ENCODE results near the gene SF3A1.

The SF3A1 gene

GRCh38 chr22:30397656-30398635, 41.3 kb upstream of the SF3A1 start:
- H3K27me3 ChIP-seq (ENCODE audit: insufficient read depth, low read length) = peaks cover 47% of the 10 kb centered on the region
- H3K27ac ChIP-seq (ENCODE audit: low read length) = no peak overlapping the region
- no peaks in the 10 kb centered on the region for H3K36me3 ChIP-seq (ENCODE audit: insufficient read depth, low read depth, low read length)
- peaks cover 11% of the 10 kb centered on the region for H3K4me1 ChIP-seq (ENCODE audit: insufficient read depth, low read length)
- peak overlapping the region; percentile 56; the same call in 1 of the 2 replicates for H3K9ac ChIP-seq (ENCODE audit: low read depth, low read length)
- H3K9me3 ChIP-seq (ENCODE audit: insufficient read depth, low read depth, low read length) = no peaks in the 10 kb centered on the region
- H3K4me3 ChIP-seq (ENCODE audit: low read length) = peak overlapping the region; percentile 68

- H3K27me3 ChIP-seq (ENCODE audit: insufficient read depth, low read length) = peaks cover 47% of the 10 kb centered on the region
- H3K4me1 ChIP-seq (ENCODE audit: insufficient read depth, low read length) = peaks cover 11% of the 10 kb centered on the region
- H3K27ac ChIP-seq (ENCODE audit: low read length) = no peak within 1 kb of the TSS
- H3K9me3 ChIP-seq (ENCODE audit: insufficient read depth, low read depth, low read length) = no peaks in the 10 kb centered on the region
- H3K36me3 ChIP-seq (ENCODE audit: insufficient read depth, low read depth, low read length) = no peaks in the 10 kb centered on the region
- peak within 1 kb of the TSS; percentile 56; the same call in 1 of the 2 replicates for H3K9ac ChIP-seq (ENCODE audit: low read depth, low read length)
- peak within 1 kb of the TSS; percentile 68 for H3K4me3 ChIP-seq (ENCODE audit: low read length)
These were observed 40.4 kb upstream of the SF3A1 start, which contains the start of gene SEC14L2 for GRCh38 chr22:30396871-30397655. Gene SEC14L2, plus strand, starts transcription at chr22:30397018. Its CDS starts 99 bp downstream, at chr22:30397117.

GRCh38 chr22:30393885-30394284, 37.2 kb upstream of the SF3A1 start:
- H3K27me3 ChIP-seq (ENCODE audit: insufficient read depth, low read length) = peaks cover 38% of the 10 kb centered on the region
- H3K4me1 ChIP-seq (ENCODE audit: insufficient read depth, low read length) = peaks cover 8% of the 10 kb centered on the region
- H3K9me3 ChIP-seq (ENCODE audit: insufficient read depth, low read depth, low read length) = peaks cover 6% of the 10 kb centered on the region
- H3K9ac ChIP-seq (ENCODE audit: low read depth, low read length) = no peak overlapping the region
- no peaks in the 10 kb centered on the region for H3K36me3 ChIP-seq (ENCODE audit: insufficient read depth, low read depth, low read length)
- H3K4me3 ChIP-seq (ENCODE audit: low read length) = no peak overlapping the region
- no peak overlapping the region for H3K27ac ChIP-seq (ENCODE audit: low read length)

GRCh38 chr22:30393322-30393680, 36.6 kb upstream of the SF3A1 start:
- Histone ChIP-seq H3K4me1 (ENCODE audit: insufficient read depth, low read length) (peaks cover 8% of the 10 kb centered on the region), H3K27ac (ENCODE audit: low read length) (no peak overlapping the region), H3K27me3 (ENCODE audit: insufficient read depth, low read length) (peaks cover 32% of the 10 kb centered on the region), H3K9me3 (ENCODE audit: insufficient read depth, low read depth, low read length) (peaks cover 6% of the 10 kb centered on the region), H3K36me3 (ENCODE audit: insufficient read depth, low read depth, low read length) (no peaks in the 10 kb centered on the region), H3K9ac (ENCODE audit: low read depth, low read length) (no peak overlapping the region), H3K4me3 (ENCODE audit: low read length) (no peak overlapping the region)

- no peaks in the 10 kb centered on the region for H3K36me3 ChIP-seq (ENCODE audit: insufficient read depth, low read depth, low read length)
- no peak overlapping the region for H3K4me3 ChIP-seq (ENCODE audit: low read length)
- peaks cover 6% of the 10 kb centered on the region for H3K9me3 ChIP-seq (ENCODE audit: insufficient read depth, low read depth, low read length)
- no peak overlapping the region for H3K9ac ChIP-seq (ENCODE audit: low read depth, low read length)
- peaks cover 8% of the 10 kb centered on the region for H3K4me1 ChIP-seq (ENCODE audit: insufficient read depth, low read length)
- H3K27ac ChIP-seq (ENCODE audit: low read length) = no peak overlapping the region
- peaks cover 27% of the 10 kb centered on the region for H3K27me3 ChIP-seq (ENCODE audit: insufficient read depth, low read length)
These were observed 36.1 kb upstream of the SF3A1 start for GRCh38 chr22:30392661-30393321.

- Histone ChIP-seq H3K36me3 (ENCODE audit: insufficient read depth, low read depth, low read length) (no peaks in the 10 kb centered on the region), H3K4me1 (ENCODE audit: insufficient read depth, low read length) (peaks cover 8% of the 10 kb centered on the region; the same call in 1 of the 2 replicates), H3K9me3 (ENCODE audit: insufficient read depth, low read depth, low read length) (peaks cover 6% of the 10 kb centered on the region), H3K27me3 (ENCODE audit: insufficient read depth, low read length) (peaks cover 10% of the 10 kb centered on the region), H3K4me3 (ENCODE audit: low read length) (no peak overlapping the region), H3K27ac (ENCODE audit: low read length) (no peak overlapping the region), H3K9ac (ENCODE audit: low read depth, low read length) (peak overlapping the region; percentile 22; the same call in 1 of the 2 replicates)
These were observed 34.4 kb upstream of the SF3A1 start for GRCh38 chr22:30390974-30391691.

GRCh38 chr22:30386960-30387827, 30.5 kb upstream of the SF3A1 start, which contains the start of gene RNF215:
Gene RNF215, minus strand, starts transcription at chr22:30387411. Its CDS starts 98 bp downstream, at chr22:30387313.
- H3K27ac ChIP-seq (ENCODE audit: low read length) = no peak within 1 kb of the TSS
- peaks cover 5% of the 10 kb centered on the region; the same call in 1 of the 2 replicates for H3K4me1 ChIP-seq (ENCODE audit: insufficient read depth, low read length)
- peaks cover 6% of the 10 kb centered on the region; the same call in 1 of the 2 replicates for H3K36me3 ChIP-seq (ENCODE audit: insufficient read depth, low read depth, low read length)
- peaks cover 6% of the 10 kb centered on the region for H3K9me3 ChIP-seq (ENCODE audit: insufficient read depth, low read depth, low read length)
- H3K9ac ChIP-seq (ENCODE audit: low read depth, low read length) = peak within 1 kb of the TSS; percentile 70; the same call in 1 of the 2 replicates
- H3K4me3 ChIP-seq (ENCODE audit: low read length) = peak within 1 kb of the TSS; percentile 72
- no peaks in the 10 kb centered on the region for H3K27me3 ChIP-seq (ENCODE audit: insufficient read depth, low read length)

- H3K9me3 ChIP-seq (ENCODE audit: insufficient read depth, low read depth, low read length) = peaks cover 6% of the 10 kb centered on the region
- H3K27ac ChIP-seq (ENCODE audit: low read length) = no peak overlapping the region
- no peaks in the 10 kb centered on the region for H3K27me3 ChIP-seq (ENCODE audit: insufficient read depth, low read length)
- peaks cover 5% of the 10 kb centered on the region; the same call in 1 of the 2 replicates for H3K4me1 ChIP-seq (ENCODE audit: insufficient read depth, low read length)
- peak overlapping the region; percentile 70; the same call in 1 of the 2 replicates for H3K9ac ChIP-seq (ENCODE audit: low read depth, low read length)
- H3K4me3 ChIP-seq (ENCODE audit: low read length) = peak overlapping the region; percentile 72
- peaks cover 10% of the 10 kb centered on the region for H3K36me3 ChIP-seq (ENCODE audit: insufficient read depth, low read depth, low read length)
These were observed 29.9 kb upstream of the SF3A1 start for GRCh38 chr22:30386608-30386959.

- H3K27ac ChIP-seq (ENCODE audit: low read length) = no peak overlapping the region
These were observed 29.2 kb upstream of the SF3A1 start for GRCh38 chr22:30385942-30386341.

GRCh38 chr22:30383061-30383460, 26.4 kb upstream of the SF3A1 start:
- H3K27me3 ChIP-seq (ENCODE audit: insufficient read depth, low read length) = no peaks in the 10 kb centered on the region
- no peak overlapping the region for H3K4me3 ChIP-seq (ENCODE audit: low read length)
- H3K4me1 ChIP-seq (ENCODE audit: insufficient read depth, low read length) = peaks cover 5% of the 10 kb centered on the region; the same call in 1 of the 2 replicates
- H3K9me3 ChIP-seq (ENCODE audit: insufficient read depth, low read depth, low read length) = no peaks in the 10 kb centered on the region
- H3K36me3 ChIP-seq (ENCODE audit: insufficient read depth, low read depth, low read length) = peaks cover 22% of the 10 kb centered on the region
- no peak overlapping the region for H3K9ac ChIP-seq (ENCODE audit: low read depth, low read length)
- H3K27ac ChIP-seq (ENCODE audit: low read length) = no peak overlapping the region

More at GRCh38 chr22:30385942-30386341, 29.2 kb upstream of the SF3A1 start:
- Histone ChIP-seq H3K27me3 (ENCODE audit: insufficient read depth, low read length) (no peaks in the 10 kb centered on the region), H3K4me3 (ENCODE audit: low read length) (peak overlapping the region; percentile 72; the same call in 1 of the 2 replicates), H3K4me1 (ENCODE audit: insufficient read depth, low read length) (peaks cover 5% of the 10 kb centered on the region; the same call in 1 of the 2 replicates), H3K36me3 (ENCODE audit: insufficient read depth, low read depth, low read length) (peaks cover 14% of the 10 kb centered on the region), H3K9ac (ENCODE audit: low read depth, low read length) (no peak overlapping the region), H3K9me3 (ENCODE audit: insufficient read depth, low read depth, low read length) (peaks cover 5% of the 10 kb centered on the region)
